ENCODE data around the gene KRT8. TPM values are rescaled to one million over a fixed set of nuclear protein-coding genes. Genes with fewer than 3 reads are reported as not detected.
A peak's percentile ranks its signal among the peaks of the same experiment; 100 is the strongest.
"Not testable (repeated sequence)": the region's sequence is repeated elsewhere in the genome, so short reads cannot be mapped to it uniquely, and the experiment has no call there.

Gene KRT8
- polyA plus RNA-seq, 3 donors: 234 to 269 (median 243) TPM

DNA sequence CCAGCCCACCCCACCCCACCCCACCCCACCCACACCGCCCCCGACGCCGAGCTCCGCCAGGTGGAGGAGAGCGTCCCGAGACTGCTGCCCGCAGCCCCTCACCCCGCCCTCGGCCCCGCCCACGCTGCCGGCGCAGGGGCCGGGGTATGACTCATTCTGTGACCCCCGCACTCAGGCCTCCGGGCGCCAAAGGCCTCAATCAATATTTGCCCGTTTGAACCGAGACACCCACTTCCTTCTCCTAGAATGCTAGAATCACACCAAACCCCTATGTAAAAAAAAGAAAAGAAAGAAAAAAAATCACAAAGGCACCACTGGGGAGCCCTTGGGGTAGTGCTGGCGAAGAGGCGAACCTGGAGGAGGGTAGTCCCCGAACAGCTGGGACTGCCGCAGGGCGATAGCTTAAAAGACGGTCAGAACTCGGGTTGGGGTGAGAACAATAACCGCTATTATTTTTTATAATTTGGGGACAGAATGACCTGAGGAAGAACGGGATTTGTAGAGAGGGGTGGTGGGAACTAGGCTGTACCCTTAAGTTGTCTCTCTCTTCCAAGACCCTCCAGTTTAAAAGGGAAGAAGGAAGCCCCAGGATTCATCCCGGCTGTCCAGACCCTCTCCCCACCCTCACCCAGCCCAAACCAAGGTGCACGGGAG lies 894 bp downstream of the KRT8 start:
- DNase-seq: no peak

DNA sequence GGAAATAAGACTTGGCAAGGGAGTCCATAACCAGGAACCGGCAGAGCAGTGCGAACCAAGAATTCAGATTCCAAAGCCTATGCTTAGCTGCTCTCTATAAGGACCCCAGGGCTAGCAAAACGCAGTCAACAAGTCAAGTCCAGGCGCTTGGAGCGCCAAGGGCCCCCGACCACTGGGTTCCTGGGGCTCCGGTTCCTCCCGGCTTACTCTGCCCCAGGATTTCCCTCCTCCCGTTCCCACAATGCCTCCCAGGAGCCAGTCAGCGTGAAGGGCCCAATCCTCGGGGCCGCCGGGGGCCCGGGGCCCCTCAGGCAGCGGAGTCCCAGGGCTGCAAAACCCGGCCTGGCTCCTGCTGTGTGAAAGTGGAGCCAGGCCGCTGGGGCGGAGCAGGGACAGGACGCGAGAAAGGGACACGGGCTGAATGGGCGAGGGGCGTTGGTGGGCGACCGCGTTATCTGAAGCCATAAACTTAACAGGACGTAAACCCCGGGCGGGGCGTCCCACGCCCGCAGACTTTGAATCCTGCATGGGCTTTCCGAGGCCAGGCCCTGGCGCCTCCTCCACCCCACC lies 1.5 kb downstream of the KRT8 start:
- peak; percentile 91 for DNase-seq

DNA sequence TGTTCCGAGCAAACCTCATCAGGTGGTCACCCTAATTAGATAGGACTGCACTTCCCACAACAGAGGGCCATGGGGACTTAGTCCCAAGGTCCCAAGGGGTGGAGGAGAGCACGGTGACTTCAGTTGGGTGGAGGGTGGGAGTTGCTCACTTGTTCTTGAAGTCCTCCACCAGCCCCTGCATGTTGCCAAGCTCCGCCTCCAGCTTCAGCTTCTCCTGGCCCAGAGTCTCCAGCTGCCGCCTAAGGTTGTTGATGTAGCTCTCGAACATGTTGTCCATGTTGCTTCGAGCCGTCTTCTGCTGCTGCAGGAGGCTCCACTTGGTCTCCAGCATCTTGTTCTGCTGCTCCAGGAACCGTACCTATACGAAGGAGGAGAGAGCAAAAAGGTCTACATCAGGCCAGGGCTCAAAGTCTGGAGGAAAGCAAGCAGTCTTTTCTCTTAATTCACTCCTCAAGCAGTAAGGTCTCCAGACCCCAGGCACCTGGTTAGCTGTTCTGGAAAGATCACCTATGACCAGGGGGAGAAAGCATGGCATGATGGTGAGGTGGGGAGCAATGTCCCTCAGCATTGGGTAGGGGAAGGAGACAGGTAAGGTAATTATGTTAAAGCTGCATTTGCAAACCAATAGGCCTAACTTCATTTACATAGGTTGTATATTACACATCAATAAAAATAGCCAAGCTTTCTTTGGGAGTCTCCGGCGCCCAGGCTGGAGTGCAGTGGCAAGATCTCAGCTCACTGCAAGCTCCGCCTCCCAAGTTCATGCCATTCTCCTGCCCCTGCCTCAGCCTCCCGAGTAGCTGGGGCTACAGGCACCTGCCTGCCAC lies 2.9 kb downstream of the KRT8 start:
- no peak for DNase-seq

DNA sequence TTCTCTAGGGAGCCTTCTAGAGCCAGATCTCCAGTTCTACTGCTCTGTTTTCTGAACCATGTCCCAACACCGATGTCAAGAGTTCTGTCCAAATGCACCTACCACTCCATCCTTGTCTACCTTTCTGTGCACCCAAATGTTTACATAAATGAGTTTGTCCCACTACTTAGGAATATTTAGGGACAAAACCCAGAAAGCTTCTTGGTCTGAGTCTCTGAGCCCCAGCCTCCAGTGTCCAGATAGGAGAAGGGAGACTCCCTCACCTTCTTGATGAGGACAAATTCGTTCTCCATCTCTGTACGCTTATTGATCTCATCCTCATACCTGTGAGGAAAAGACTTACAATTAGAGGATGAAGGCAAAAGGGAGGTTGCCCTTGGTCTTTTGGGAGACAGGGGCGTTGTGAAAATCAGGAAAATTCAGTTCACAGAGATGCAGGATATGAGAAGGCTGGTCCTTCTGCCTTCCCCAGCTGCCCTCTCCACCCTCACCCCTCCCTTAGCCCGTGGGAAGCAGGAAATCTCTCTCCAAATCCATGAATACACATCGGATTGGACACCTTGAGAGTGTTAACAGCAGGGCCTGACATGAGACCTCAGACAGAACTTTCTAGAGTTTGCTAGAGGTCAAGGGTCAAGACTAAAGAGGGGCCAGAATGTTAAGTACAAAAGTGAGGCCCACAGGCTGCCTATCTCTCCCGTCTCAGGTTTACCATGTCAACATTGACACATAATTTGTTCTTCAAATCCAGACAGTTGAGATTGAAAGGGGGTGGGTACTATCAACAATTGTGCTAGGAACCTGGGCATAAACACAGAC lies 3.8 kb downstream of the KRT8 start:
- no peak for DNase-seq

DNA sequence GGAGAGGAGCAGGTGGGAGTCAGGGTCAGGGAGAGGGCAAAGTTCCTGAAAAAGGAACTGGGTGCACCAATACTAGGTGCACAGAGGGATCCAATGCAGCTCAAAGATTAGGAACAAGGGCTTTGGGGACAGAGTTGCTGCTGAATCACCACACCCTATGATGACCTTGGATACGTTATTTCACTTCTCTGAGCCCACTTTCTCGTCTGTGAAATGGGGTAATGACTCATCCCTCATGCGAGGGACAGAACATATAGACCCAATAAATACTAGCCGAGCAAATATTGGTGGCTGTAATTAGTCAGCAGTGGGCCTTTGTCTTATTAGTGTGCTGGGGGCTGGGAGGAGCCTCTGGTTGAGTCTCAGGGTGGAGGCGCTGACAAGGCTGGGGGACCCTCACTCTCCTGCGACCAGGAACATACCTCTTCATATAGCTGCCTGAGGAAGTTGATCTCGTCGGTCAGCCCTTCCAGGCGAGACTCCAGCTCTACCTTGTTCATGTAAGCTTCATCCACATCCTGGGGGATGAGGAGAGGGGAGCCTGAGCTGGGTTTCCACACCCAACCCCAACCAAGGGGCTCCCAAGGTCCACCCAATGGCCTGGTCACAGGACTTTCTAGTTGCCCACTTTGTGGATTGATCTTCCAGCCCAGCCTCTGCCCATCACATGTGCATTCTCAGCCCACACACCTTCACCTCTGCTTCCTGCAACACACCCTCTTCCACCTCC lies 4.5 kb downstream of the KRT8 start:
- DNase-seq: no peak

DNA sequence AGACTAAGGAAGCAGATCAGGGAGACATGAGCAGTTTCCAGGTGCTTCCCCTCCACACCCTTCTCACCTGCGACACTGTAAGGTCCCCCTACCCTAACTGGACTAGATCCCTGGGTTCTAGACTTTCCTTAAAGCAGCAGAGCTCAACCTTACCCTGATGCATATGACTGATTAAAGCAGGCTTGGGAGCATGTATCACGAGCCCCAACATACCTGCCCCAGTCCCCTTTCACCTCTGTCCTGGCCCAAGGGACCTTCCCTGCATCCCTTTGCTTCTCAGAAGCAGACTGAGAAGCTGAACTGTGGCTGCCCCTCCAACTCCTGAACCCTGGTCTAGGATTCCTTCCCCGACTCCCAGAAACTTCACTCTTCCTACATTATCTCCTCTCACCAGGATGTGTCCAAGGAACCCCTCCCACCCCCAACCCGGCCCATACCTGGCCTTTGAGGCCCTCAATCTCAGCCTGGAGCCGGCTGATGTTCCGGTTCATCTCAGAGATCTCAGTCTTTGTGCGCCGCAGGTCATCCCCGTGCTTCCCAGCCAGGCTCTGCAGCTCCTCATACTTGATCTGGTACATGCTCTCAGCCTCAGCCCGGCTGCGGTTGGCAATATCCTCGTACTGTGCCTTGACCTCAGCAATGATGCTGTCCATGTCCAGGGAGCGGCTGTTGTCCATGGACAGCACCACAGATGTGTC lies 5.4 kb downstream of the KRT8 start:
- DNase-seq: no peak

DNA sequence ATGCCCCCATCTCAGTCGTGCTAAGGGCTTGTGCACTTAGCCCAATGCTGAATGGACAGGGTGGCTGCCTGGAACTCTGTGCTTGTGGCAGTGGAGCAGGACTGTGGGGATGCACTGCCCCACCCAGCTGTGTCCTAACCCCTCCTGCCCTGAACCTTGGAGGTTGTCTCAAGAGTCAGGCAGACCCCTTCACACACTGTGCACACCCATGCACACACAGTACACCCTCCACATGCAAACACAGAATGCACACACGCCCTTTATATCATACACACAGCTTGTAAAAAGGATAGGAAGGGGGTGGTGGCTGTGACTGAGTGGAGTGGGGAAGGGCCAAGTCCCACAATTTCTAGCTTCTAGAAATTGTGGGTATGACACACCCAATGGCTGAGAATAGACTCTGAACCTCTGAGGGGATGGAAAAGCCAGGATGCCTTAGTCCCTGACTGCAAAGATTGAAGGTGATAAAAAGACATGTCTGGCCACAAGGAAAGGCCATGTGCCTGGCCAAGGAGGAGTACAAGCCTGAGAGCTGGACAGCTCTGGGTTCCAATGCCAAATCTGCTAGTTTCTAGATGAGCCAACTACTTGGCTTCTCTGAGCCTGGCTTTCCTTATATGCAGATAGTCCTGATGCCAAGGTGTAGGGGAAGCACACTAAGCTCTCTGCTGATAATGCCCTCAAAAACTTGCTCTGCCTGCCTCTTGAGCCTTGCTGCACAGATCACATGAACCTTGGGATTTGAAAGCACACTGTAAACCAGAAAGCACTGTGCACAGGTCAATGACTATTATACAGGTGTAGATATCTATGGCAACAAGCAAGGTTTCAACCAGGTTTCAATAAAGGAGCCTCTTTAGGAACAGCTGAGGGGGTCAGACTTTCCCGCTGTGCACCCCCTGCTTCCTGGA lies 8.4 kb downstream of the KRT8 start:
- DNase-seq: no peak

DNA sequence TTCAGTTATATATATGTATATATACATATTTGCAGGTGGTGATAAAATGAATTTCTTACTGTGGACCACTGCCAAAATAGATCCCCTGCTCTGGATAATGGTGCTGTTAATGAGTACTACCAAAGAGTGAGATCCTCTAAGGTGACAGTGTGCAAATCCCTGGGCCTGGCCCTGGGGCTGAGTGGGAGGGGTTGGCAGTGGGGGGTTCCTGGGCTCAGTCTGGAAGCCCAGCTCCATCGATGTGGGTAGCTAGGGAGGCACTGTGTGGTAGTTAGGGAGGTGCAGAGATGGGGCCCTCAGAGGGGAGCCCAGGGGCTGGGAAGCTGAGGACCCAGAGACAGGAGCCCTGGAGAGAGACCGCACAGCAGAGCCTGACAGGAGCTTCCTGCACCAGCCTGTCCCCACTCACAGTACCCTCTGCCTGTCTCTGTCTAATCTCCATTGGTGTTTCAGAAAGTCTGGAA lies 9.1 kb downstream of the KRT8 start:
- no peak for DNase-seq

DNA sequence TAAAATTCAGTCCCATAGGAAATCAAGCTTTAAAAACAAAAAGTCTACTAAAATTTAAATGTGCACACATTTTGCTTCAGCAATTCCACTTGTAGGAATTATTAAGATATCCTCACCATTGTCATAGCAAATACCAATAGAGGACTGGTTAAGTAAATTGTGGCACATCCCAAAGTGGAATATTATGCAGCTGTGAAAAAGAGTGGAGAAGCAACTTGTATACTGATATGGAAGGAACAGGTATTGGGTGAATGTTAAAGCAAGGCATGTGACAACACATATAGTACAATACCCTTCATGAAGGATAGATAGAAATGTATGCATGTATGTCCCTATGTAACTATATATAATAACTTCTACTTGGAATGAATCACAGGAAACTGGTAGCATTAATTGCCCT lies 11.9 kb downstream of the KRT8 start:
- DNase-seq: no peak

DNA sequence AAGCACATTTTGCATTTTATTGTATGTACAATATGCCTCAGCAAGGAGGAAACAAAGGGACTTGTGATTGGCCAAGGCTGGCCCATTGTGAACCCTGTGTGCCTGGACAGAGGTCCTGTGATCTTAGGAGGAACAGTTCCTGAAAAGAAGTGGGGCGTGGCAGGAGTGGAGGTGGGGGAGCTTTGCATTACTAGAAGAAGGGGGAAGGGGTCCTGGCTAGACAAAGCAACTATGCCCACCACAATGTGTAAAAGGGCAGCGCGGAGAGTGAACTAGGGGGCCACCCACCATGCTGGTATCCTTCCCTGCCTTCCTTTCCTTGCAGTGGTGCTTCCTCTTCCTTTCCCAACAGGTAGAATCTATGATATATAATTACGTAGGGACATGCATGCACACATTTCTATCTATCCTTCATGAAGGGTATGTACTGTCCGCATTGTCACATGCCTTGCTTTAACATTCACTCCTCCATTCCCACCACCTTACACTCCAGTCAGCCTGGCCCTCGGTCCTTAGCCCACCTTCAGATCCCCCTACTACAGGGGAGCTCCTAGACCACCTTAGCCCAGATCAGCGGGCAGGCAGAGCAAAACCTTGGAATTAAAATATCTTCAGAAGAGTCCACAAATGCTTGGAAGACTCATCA lies 12.5 kb downstream of the KRT8 start:
- DNase-seq: no peak

DNA sequence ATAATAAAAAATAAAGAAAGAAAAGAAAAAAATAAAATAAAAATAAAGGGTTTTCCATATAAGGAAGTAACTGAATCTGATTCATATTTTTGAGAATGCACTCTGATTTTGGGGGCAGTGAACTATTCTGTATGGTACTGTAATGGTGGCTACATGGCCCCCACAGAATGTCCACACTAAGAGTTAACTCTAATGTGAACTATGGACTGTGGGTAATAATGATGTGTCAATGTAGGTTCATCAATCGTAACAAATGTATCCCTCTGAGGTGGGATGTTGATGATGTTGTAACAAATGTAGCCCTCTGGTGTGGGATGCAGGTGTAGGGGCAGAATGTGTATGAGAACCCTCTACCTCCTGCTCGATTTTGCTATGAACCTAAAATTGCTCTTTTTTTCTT lies 13.8 kb downstream of the KRT8 start:
- no peak for DNase-seq

DNA sequence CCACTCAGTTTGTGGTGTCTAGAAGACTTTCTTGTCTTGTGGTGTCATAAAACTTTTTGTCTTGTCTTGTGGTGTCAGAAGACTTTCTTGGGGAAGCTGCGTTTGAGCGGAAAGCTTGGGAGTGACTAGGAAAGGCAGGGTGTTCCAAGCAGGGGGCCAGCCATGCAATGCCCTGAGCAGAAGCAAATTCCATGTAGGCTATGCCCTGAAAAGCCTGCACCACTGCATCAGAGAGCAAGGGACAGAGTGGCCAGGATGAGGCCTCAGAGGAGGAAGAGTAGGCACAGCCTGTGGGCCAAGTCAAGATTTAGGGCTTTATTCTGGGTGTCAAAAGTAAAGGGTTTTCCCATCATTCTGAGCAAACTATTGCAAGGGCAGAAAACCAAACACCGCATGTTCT lies 14.5 kb downstream of the KRT8 start:
- DNase-seq: no peak

DNA sequence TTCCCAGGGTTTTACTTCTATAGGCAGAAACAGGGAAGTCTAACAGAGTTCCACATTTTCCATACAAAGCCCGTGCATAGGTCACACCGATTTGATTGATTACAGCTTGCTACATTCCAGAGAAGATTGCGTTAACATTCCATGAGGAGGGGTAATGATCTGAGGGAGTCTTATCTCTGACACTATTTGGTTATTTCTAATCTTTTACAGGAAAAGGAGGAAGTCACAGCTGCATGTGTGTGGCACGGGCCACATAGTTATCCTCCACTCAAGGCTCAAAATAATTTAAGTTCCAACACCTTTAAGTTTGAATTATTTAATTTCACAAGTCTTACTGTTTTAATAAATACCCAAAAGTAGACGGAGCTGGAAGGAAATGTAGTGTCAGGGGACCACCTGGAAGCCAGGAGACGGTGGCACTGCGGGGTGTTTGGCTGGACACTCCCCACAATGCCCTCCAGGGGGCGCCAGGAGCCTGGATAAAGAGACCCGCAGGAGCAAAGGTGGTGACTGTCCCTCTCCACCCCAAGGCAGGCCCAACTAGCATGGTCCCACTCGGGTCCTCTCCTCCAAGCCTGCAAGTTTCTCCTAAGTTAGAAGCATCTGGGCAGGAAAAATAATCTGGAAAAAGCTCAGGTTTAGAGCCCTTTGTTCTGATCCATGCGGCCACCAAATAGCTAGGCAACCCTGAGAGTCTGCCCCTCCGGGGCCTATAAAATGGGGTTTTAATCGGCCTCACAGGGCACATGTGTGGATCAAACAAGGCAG lies 20.2 kb downstream of the KRT8 start:
- DNase-seq: no peak

DNA sequence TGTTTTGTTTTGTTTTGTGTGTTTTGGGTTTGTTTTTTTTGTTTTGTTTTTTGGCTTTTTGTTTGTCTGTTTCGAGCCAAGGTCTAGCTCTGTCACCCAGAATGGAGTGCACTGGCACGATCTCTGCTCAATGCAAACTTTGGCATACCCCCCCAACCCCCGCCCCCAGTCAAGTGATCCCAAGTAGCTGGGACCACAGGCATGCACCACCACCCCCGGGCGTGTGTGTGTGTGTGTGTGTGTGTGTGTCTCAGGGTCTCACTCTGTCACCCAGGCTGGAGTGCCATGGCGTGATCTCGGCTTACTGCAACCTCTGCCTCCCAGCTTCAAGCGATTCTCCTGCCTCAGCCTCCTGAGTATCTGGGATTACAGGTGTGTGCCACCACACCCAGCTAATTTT lies 24.4 kb downstream of the KRT8 start:
- not testable (repeated sequence) for DNase-seq

DNA sequence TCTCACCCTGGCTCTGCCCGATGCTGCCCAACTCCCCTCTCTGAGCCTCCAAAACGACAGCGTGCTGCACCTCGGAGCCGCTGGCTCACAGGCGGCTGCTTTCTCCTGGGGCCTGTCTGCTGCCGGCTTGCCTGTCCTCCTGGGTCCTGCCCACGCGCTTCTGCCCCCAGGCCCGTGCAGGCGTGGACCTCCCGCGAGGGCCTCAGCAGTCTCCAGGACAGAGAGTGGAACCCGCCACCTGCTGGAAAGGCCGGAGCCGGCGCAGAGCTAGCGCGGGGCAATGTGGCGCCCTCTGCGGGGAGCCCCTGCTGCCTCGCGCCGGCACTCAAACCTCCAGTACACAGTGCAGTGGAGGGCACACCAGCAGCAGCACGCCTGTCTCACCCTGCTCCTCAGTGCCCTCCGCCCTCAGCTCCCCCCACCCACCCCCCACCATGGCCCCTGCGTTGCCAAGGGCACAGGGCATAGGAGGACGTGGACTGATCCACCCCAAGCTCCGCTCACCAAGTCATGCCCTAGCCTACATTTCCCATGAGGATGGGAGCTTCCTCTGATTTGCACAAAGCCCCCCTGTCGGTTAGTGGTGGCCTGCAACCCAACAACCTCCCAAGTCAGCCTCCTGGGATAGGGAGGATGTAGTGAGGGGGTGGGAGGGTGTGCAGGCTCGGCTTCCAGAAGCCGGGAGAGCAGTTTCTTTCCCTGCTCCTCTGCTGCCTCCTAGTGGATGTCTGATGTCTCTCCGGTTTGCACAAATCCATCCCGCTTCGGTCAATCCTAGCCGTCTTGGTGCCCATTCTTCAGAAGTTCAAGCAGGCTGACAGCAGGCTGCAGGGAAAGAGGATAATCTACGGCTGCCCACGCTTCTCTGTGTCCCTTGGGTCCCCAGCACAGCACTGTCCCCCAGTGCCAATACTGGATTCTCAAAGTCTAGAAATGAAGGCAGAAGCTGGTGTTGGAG lies 25.2 kb downstream of the KRT8 start:
- peak; percentile 84 for DNase-seq

DNA sequence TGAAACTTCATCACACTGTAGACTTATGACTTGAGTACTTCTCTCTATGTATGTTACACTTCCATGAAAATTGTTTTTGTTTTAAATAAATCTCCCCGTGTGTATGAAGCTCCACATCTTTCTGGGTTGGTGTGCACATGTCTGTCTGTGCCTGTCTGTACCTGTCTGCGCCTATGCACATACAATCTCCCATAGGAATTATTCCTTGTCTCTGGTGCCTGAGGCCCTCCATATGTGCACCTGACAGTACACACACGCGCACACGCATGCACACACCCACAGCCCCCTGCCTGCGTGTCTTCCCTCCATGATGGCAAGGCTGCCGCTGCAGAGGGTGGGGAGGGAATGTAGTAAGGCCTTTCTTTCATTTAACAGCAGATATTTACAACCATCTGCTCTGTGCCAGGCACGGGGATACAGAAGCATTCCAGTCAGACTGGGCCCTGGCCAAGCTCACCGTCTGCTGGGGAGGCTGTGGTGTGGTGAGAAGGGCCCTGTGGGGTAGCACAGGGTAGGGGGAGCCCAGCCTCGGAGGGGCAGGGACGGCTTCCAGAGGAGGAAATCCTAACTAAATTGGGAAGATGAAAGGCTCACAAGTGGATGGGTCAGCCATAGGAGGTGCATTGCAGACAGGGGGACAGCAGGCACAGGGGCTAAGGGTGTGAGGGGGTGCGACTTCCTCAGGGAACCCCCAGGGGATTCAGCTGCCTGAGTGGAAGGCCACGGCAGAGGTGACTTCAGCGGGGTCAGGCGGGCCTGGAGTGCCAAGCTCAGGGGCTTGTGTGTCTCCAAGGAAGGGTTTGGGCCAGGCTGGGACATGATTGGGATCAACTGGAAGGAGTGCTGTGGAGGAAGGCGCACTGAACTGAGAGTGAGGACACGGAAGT lies 26.1 kb downstream of the KRT8 start:
- DNase-seq: no peak

Data from renal pelvis (tissue), 4 donors.